Panc1 (cell line): ENCODE results near the gene CFAP57. TPM values are rescaled to one million over a fixed set of nuclear protein-coding genes. Genes with fewer than 3 reads are reported as not detected.

Source experiments
- ATAC-seq: fragments of 200-7000 bp; cut with Tn5 transposase; 2 replicates; pipeline ENCODE4 v1.9.1; 2020; ENCODE audit warnings: mild to moderate bottlenecking, moderate library complexity
- BruUV-seq: library from RNA; stranded (reverse); fragments of 400-500 nt; replicated peaks from 2 replicates; lab custom pipeline; 2021; lab: Mats Ljungman, UMichigan
- CTCF ChIA-PET: fragments of 300-600 bp; sonication (Branson Sonifier 250); formaldehyde crosslinking; loops from one replicate; lab custom pipeline; 2022; ENCODE audit warnings: antibody characterized with exemption; lab: Charles Lee
- POLR2A ChIA-PET: fragments of 300-600 bp; sonication (Branson Sonifier 250); formaldehyde crosslinking; loops from one replicate; lab custom pipeline; 2022; ENCODE audit warnings: antibody characterized with exemption; lab: Charles Lee
- DNase-seq: peaks from one replicate; pipeline ENCODE4 v3.0.0-alpha.2; 2010; ENCODE audit warnings: low read depth, low spot score
- H3K27ac ChIP-seq: 2 replicates; pipeline ENCODE4 v1.5.1; 2011; ENCODE audit warnings: mild to moderate bottlenecking, low read length, inconsistent platforms
- H3K27me3 ChIP-seq: fragments of 200-500 bp; sonication (Bioruptor generic); 2 replicates; pipeline ENCODE4 v1.6.0; 2014; ENCODE audit warnings: low read length, inconsistent platforms; ENCODE audit not compliant: control insufficient read depth, insufficient read depth
- H3K36me3 ChIP-seq: fragments of 200-500 bp; sonication (Bioruptor generic); 2 replicates; pipeline ENCODE4 v1.5.1; 2014; ENCODE audit warnings: inconsistent platforms, mild to moderate bottlenecking, low read length, moderate library complexity; ENCODE audit not compliant: control insufficient read depth, insufficient read depth
- H3K4me1 ChIP-seq: 2 replicates; pipeline ENCODE4 v1.5.1; 2011; ENCODE audit warnings: inconsistent platforms, mild to moderate bottlenecking, low read length, moderate library complexity; ENCODE audit not compliant: control insufficient read depth, insufficient read depth
- H3K4me3 ChIP-seq, 2 experiments: 2 replicates each; pipeline ENCODE4 v1.5.1; 2011 to 2012; ENCODE audit warnings: low read depth in 2 of 2, low read length in 2 of 2, mild to moderate bottlenecking in 2 of 2, inconsistent platforms in 1 of 2, moderate library complexity in 1 of 2
- H3K9me3 ChIP-seq: fragments of 200-500 bp; sonication (Bioruptor generic); 2 replicates; pipeline ENCODE4 v1.5.1; 2014; ENCODE audit warnings: low read depth, mild to moderate bottlenecking, inconsistent platforms, low read length, moderate library complexity; ENCODE audit not compliant: control insufficient read depth, insufficient read depth
- CTCF ChIP-seq: fragments of 450-650 bp; IDR thresholded peaks from 2 replicates; pipeline ENCODE4 v1.5.1; 2017; ENCODE audit warnings: mild to moderate bottlenecking
- POLR2AphosphoS5 ChIP-seq: IDR thresholded peaks from 2 replicates; pipeline ENCODE4 v1.6.1; 2012; ENCODE audit warnings: mild to moderate bottlenecking, low read depth, low read length, moderate library complexity
- REST ChIP-seq, 2 experiments: IDR thresholded peaks; 2 replicates each; pipeline ENCODE4 v1.6.1; 2011 to 2012; ENCODE audit warnings: low read depth in 2 of 2, control low read depth in 1 of 2, low read length in 1 of 2, mild to moderate bottlenecking in 1 of 2, moderate library complexity in 1 of 2; ENCODE audit not compliant: insufficient read depth in 1 of 2
- SIN3A ChIP-seq: IDR thresholded peaks from 2 replicates; pipeline ENCODE4 v1.6.1; 2012; ENCODE audit warnings: low read depth, mild to moderate bottlenecking, low read length, moderate library complexity, borderline replicate concordance; ENCODE audit not compliant: insufficient read depth
- TCF7L2 ChIP-seq: IDR thresholded peaks from 2 replicates; pipeline ENCODE4 v1.6.1; 2011; ENCODE audit warnings: mild to moderate bottlenecking, low read depth, low read length, inconsistent platforms
- in situ Hi-C: cut with HindIII; loops from 2 replicates; pipeline ENCODE4 v1.10.0; 2016; ENCODE audit warnings: low sequenced_read_pairs, low pct_unique_long_range_greater_than_20kb
- intact Hi-C: fragments of 100-400 bp; cut with micrococcal nuclease; formaldehyde crosslinking; loops from one replicate; pipeline ENCODE4 v1.10.0; 2022; ENCODE audit not compliant: unreplicated experiment
- total RNA-seq: library from RNA; stranded (reverse); gene quantifications from one replicate; pipeline ENCODE4 v1.2.1, GENCODE V29; 2021; ENCODE audit not compliant: unreplicated experiment

The CFAP57 gene
- total RNA-seq, 1 experiment from 2014 or later = 0.69 TPM

- no peak for DNase-seq
These were observed 86.2 kb downstream of the CFAP57 start for GRCh38 chr1:43258370-43258769.

GRCh38 chr1:43265431-43265830 is 93.3 kb downstream of the CFAP57 start:
- intact Hi-C loops (no loop called here), in situ Hi-C loops (no loop called here)
- Histone ChIP-seq H3K27ac (no peak overlapping the region), H3K4me3 (no peak overlapping the region), H3K9me3 (peaks cover 10% of the 10 kb centered on the region; the same call in 1 of the 2 replicates), H3K27me3 (no peaks in the 10 kb centered on the region), H3K36me3 (no peaks in the 10 kb centered on the region), H3K4me1 (no peaks in the 10 kb centered on the region)
- BruUV-seq = no TSS peak
- DNase-seq (no peak), ATAC-seq (no peak)
- POLR2A ChIA-PET = no interaction called here
- TF ChIP-seq REST (IDR thresholded peaks at IDR 0.05; ENCODE audit: insufficient read depth in 1 of 2, low read depth in 2 of 2, low read length in 1 of 2) (no peak), CTCF (no peak), POLR2AphosphoS5 (no peak), TCF7L2 (no peak), SIN3A (no peak)
- CTCF ChIA-PET = no interaction called here

More at GRCh38 chr1:43258370-43258769, 86.2 kb downstream of the CFAP57 start:
- ChIA-PET CTCF (no interaction called here), POLR2A (no interaction called here)
- no peak for ATAC-seq
- Histone ChIP-seq H3K9me3 (peaks cover 4% of the 10 kb centered on the region), H3K27ac (no peak overlapping the region), H3K36me3 (no peaks in the 10 kb centered on the region), H3K4me3 (no peak overlapping the region), H3K27me3 (no peaks in the 10 kb centered on the region), H3K4me1 (no peaks in the 10 kb centered on the region)
- no TSS peak for BruUV-seq
- in situ Hi-C loops (no loop called here), intact Hi-C loops (no loop called here)
- no peak for TF ChIP-seq SIN3A

GRCh38 chr1:43266881-43267280 is 94.8 kb downstream of the CFAP57 start:
- Histone ChIP-seq H3K9me3 (peaks cover 10% of the 10 kb centered on the region; the same call in 1 of the 2 replicates), H3K27me3 (no peaks in the 10 kb centered on the region), H3K27ac (no peak overlapping the region), H3K4me1 (no peaks in the 10 kb centered on the region), H3K36me3 (no peaks in the 10 kb centered on the region), H3K4me3 (no peak overlapping the region)
- POLR2A ChIA-PET = no interaction called here
- TF ChIP-seq SIN3A (no peak), REST (IDR thresholded peaks at IDR 0.05; ENCODE audit: insufficient read depth in 1 of 2, low read depth in 2 of 2, low read length in 1 of 2) (no peak), POLR2AphosphoS5 (no peak), CTCF (no peak), TCF7L2 (no peak)
- BruUV-seq = no TSS peak
- intact Hi-C loops (no loop called here), in situ Hi-C loops (no loop called here)
- no peak for ATAC-seq
- DNase-seq = no peak
- CTCF ChIA-PET = interaction anchor here (1.3 kb wide), 1 partner anchor 40 kb away, joined by 4 read pairs; no protein-coding TSS in a partner anchor
